Activated naive CD8-positive, alpha-beta T cell treated with anti-CD3 and anti-CD28 coated beads, Interleukin-2, amount 50 U/mL, for 24 hours (primary cell): ENCODE measurements around the gene DLX1.

Experiments
- ATAC-seq: fragments of 150-1000 bp; cut with Tn5 transposase; one replicate; pipeline ENCODE4 v1.10.0; 2021
- DNase-seq: peaks from one replicate; pipeline ENCODE4 v3.0.0; 2021
- H3K27ac Mint-ChIP-seq: one replicate; pipeline ENCODE4 v1.8.0; 2021; ENCODE audit warnings: mild to moderate bottlenecking, mixed read lengths
- H3K27me3 Mint-ChIP-seq: one replicate; pipeline ENCODE4 v1.8.0; 2021; ENCODE audit warnings: mixed read lengths
- H3K36me3 Mint-ChIP-seq: one replicate; pipeline ENCODE4 v1.8.0; 2021; ENCODE audit warnings: low read depth, mixed read lengths
- H3K4me1 Mint-ChIP-seq: one replicate; pipeline ENCODE4 v1.8.0; 2021; ENCODE audit warnings: mixed read lengths
- H3K4me3 Mint-ChIP-seq: one replicate; pipeline ENCODE4 v1.8.0; 2021; ENCODE audit warnings: mild to moderate bottlenecking, moderate library complexity, mixed read lengths
- H3K9me3 Mint-ChIP-seq: one replicate; pipeline ENCODE4 v1.8.0; 2021; ENCODE audit warnings: mixed read lengths

DLX1 gene

GRCh38 chr2:172088245-172089004, 3.1 kb downstream of the DLX1 start:
- Mint-ChIP-seq H3K27ac (peak overlapping the region; percentile 47), H3K36me3 (peaks cover 3% of the 10 kb centered on the region), H3K9me3 (no peaks in the 10 kb centered on the region), H3K4me1 (peaks cover 49% of the 10 kb centered on the region), H3K27me3 (peaks cover 97% of the 10 kb centered on the region), H3K4me3 (peak overlapping the region; percentile 8)
- no peak for ATAC-seq
- no peak for DNase-seq

GRCh38 chr2:172089005-172089504, 3.7 kb downstream of the DLX1 start:
- Mint-ChIP-seq H3K4me1 (peaks cover 45% of the 10 kb centered on the region), H3K4me3 (no peak overlapping the region), H3K27me3 (peaks cover 97% of the 10 kb centered on the region), H3K27ac (no peak overlapping the region), H3K9me3 (no peaks in the 10 kb centered on the region), H3K36me3 (peaks cover 2% of the 10 kb centered on the region)
- DNase-seq (no peak), ATAC-seq (no peak)

- ATAC-seq (no peak), DNase-seq (no peak)
- Mint-ChIP-seq H3K4me1 (peaks cover 47% of the 10 kb centered on the region), H3K9me3 (no peaks in the 10 kb centered on the region), H3K27me3 (peaks cover 95% of the 10 kb centered on the region), H3K27ac (no peak overlapping the region), H3K36me3 (peaks cover 2% of the 10 kb centered on the region), H3K4me3 (no peak overlapping the region)
These were observed 4.3 kb downstream of the DLX1 start for GRCh38 chr2:172089633-172090032.

GRCh38 chr2:172090044-172090961, 5.0 kb downstream of the DLX1 start:
- Mint-ChIP-seq H3K9me3 (no peaks in the 10 kb centered on the region), H3K27ac (no peak overlapping the region), H3K4me1 (peaks cover 48% of the 10 kb centered on the region), H3K4me3 (no peak overlapping the region), H3K36me3 (peaks cover 2% of the 10 kb centered on the region), H3K27me3 (peaks cover 94% of the 10 kb centered on the region)
- DNase-seq (no peak), ATAC-seq (no peak)

- DNase-seq (no peak), ATAC-seq (no peak)
- Mint-ChIP-seq H3K4me1 (peaks cover 49% of the 10 kb centered on the region), H3K36me3 (peaks cover 2% of the 10 kb centered on the region), H3K27me3 (peaks cover 93% of the 10 kb centered on the region), H3K27ac (no peak overlapping the region), H3K4me3 (no peak overlapping the region), H3K9me3 (no peaks in the 10 kb centered on the region)
These were observed 5.8 kb downstream of the DLX1 start for GRCh38 chr2:172091000-172091641.

GRCh38 chr2:172091761-172092566, 6.7 kb downstream of the DLX1 start:
- no peak overlapping the region for H3K4me3 Mint-ChIP-seq
- H3K27ac Mint-ChIP-seq: no peak overlapping the region

GRCh38 chr2:172092716-172093415, 7.6 kb downstream of the DLX1 start:
- Mint-ChIP-seq H3K4me3 (no peak overlapping the region), H3K27ac (peak overlapping the region; percentile 5), H3K36me3 (peaks cover 2% of the 10 kb centered on the region), H3K27me3 (peaks cover 91% of the 10 kb centered on the region), H3K4me1 (peaks cover 42% of the 10 kb centered on the region), H3K9me3 (no peaks in the 10 kb centered on the region)
- no peak for DNase-seq
- no peak for ATAC-seq

More at GRCh38 chr2:172091761-172092566, 6.7 kb downstream of the DLX1 start:
- peaks cover 91% of the 10 kb centered on the region for H3K27me3 Mint-ChIP-seq
- DNase-seq (no peak), ATAC-seq (no peak)
- peaks cover 2% of the 10 kb centered on the region for H3K36me3 Mint-ChIP-seq
- no peaks in the 10 kb centered on the region for H3K9me3 Mint-ChIP-seq
- peaks cover 45% of the 10 kb centered on the region for H3K4me1 Mint-ChIP-seq

- DNase-seq (no peak), ATAC-seq (no peak)
- Mint-ChIP-seq H3K36me3 (peaks cover 2% of the 10 kb centered on the region), H3K4me3 (peak overlapping the region; percentile 24), H3K4me1 (peaks cover 39% of the 10 kb centered on the region), H3K9me3 (no peaks in the 10 kb centered on the region), H3K27me3 (peaks cover 88% of the 10 kb centered on the region), H3K27ac (peak overlapping the region; percentile 5)
These were observed 8.3 kb downstream of the DLX1 start for GRCh38 chr2:172093416-172094293.

GRCh38 chr2:172094294-172095145, 9.2 kb downstream of the DLX1 start:
- Mint-ChIP-seq H3K9me3 (no peaks in the 10 kb centered on the region), H3K27ac (no peak overlapping the region), H3K4me1 (peaks cover 44% of the 10 kb centered on the region), H3K4me3 (peak overlapping the region; percentile 76), H3K27me3 (peaks cover 83% of the 10 kb centered on the region), H3K36me3 (peaks cover 2% of the 10 kb centered on the region)
- DNase-seq (no peak), ATAC-seq (no peak)

GRCh38 chr2:172095146-172095904, 10.0 kb downstream of the DLX1 start:
- peaks cover 74% of the 10 kb centered on the region for H3K27me3 Mint-ChIP-seq
- peak overlapping the region; percentile 76 for H3K4me3 Mint-ChIP-seq
- H3K27ac Mint-ChIP-seq: no peak overlapping the region
- no peaks in the 10 kb centered on the region for H3K9me3 Mint-ChIP-seq
- peak; percentile 64 for DNase-seq
- peak; percentile 58 for ATAC-seq
- peaks cover 45% of the 10 kb centered on the region for H3K4me1 Mint-ChIP-seq
- peaks cover 2% of the 10 kb centered on the region for H3K36me3 Mint-ChIP-seq

- peaks cover 49% of the 10 kb centered on the region for H3K4me1 Mint-ChIP-seq
- H3K36me3 Mint-ChIP-seq: peaks cover 2% of the 10 kb centered on the region
- H3K9me3 Mint-ChIP-seq: no peaks in the 10 kb centered on the region
- peak overlapping the region; percentile 44 for H3K27ac Mint-ChIP-seq
- DNase-seq: no peak
- peaks cover 72% of the 10 kb centered on the region for H3K27me3 Mint-ChIP-seq
- no peak for ATAC-seq
- peak overlapping the region; percentile 76 for H3K4me3 Mint-ChIP-seq
These were observed 10.8 kb downstream of the DLX1 start for GRCh38 chr2:172095905-172096625.
